ENCODE measurements around the gene KCND3.

DNA sequence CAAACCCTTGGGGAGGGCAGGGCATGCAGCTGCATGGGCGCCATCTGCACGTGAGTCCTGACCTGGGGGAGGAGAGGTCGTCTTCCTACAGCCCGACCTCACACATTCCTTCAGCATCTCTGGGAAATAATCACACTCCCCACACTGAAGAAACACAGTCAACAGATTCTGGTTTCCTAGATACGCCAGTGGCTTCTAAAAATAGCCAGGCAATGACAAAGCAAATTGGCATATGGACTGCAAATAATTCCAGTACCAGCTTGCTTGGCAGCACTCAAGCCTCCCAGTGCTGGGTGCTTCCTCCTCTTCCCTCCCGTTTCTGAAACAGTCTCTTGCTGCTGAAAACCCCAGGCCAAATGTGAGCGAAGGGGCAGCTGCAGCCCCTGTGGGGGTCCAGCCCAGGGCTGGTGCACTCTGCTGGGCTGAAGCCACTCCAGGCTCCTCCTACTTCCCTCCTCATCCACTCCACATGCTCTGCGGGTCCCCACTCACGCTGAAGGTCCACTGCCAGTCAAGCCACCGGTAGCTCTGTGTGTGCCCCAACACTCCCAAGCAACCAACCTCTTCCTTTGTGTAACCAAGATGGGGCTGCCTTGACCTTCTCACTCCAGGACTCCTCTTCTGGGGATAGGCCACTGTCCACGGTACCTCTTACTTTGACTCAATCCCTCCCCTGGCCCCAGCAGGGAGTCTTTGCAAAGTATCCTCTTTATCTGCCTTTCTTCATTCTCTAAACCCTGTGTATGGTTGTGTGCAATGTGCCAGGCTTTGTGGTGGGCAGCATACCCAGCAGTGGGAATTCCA is 69.0 kb downstream of the KCND3 start:
- TF ChIP-seq GATA2 (IDR thresholded peaks at IDR 0.05; ENCODE audit: low read depth, low read length) (no peak), GATA3 (IDR thresholded peaks at IDR 0.05; ENCODE audit: low read depth, low read length) (no peak)
